Ecto neural progenitor cell (in vitro differentiated cells): ENCODE data around the gene CTTN.
"Not testable (repeated sequence)": the region's sequence is repeated elsewhere in the genome, so short reads cannot be mapped to it uniquely, and the experiment has no call there.

Experiments used
- DNase-seq: peaks from one replicate; pipeline ENCODE4 v3.0.0-alpha.2; 2018; ENCODE audit warnings: low spot score

CTTN gene

GRCh38 chr11:70454197-70454767, 56.0 kb downstream of the CTTN start:
- DNase-seq = no peak

DNA sequence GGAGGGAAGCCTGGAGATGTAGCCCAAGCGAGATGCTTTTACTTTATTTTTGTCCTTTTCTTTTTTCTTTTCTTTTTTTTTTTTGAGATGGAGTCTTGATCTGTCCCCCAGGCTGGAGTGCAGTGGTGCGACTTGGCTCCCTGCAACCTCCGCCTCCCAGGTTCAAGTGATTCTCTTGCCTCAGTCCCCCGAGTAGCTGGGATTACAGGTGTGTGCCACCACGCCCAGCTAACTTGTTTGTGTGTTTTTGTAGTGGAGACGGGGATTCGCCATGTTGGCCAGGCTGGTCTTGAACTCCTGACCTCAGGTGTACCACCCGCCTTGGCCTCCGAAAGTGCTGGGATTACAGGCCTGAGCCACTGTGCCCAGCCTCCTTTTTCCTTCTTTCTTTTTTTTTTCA, 56.5 kb downstream of the CTTN start:
- not testable (repeated sequence) for DNase-seq

GRCh38 chr11:70455354-70455753, 57.0 kb downstream of the CTTN start:
- no peak for DNase-seq

DNA sequence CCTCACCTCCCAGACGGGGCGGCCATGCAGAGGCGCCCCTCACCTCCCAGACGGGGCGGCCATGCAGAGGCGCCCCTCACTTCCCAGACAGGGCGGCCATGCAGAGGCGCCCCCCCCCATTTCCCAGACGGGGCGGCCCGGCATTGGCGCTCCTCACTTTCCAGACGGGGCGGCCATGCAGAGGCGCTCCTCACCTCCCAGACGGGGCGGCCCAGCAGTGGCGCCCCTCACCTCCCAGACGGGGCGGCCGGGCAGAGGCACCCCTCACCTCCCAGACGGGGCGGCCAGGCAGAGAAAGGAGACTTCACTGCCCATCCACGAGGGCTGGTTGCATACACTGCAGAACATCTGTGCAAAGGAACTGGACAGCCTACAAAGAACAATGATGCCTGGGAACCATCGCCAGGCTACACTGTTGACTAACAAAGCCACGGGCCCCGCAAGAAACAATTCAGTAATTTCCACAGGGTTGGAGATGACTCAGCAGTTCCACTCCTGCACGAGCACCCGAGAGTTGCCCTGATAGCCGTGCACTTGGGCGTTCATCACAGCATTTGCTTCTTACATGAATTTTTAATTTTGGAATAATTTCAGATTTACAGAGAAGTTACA, 58.7 kb downstream of the CTTN start:
- DNase-seq = no peak

- DNase-seq = no peak
These were observed 60.4 kb downstream of the CTTN start for GRCh38 chr11:70458736-70459135.

DNA sequence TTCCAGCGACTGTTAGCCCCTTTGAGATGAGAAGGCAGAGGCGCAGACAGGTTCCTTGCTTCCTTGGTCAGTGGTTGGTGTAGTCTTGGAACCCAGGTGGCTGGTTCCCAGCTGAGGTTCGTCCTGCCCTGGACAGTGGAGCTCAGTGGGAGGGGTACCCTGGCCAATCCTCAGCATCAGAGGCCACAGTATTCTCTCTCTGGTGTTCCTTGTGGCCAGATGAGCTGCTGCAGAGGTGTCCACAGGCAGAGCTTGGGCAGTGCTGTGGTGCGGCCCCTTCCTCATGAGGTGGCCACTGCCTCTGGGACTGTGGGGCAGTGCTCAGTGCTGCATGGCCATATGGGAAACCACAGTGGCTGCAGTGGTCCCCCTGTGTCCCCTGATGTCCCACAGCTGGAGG, 61.8 kb downstream of the CTTN start:
- DNase-seq = no peak

DNA sequence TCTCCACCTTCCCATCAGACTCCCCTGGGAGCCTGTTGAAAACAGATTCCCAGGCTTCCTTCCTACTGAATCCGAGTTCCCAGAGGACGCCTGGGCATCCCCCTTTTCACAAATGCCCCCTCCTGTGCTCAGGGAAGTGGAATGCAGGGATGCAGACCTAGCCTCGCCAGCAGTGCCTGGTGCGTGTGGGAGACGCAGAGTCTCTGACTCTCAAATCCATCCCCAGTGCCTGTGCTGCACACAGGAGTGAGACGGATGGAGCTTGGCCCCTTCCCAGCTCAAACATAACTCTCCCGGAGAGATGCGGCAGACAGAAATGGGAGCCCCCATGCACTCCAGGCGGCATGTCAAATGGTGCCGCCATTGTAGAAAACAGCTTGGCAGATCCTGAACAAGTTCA, 62.6 kb downstream of the CTTN start:
- no peak for DNase-seq

GRCh38 chr11:70462818-70463477, 64.6 kb downstream of the CTTN start:
- no peak for DNase-seq

DNA sequence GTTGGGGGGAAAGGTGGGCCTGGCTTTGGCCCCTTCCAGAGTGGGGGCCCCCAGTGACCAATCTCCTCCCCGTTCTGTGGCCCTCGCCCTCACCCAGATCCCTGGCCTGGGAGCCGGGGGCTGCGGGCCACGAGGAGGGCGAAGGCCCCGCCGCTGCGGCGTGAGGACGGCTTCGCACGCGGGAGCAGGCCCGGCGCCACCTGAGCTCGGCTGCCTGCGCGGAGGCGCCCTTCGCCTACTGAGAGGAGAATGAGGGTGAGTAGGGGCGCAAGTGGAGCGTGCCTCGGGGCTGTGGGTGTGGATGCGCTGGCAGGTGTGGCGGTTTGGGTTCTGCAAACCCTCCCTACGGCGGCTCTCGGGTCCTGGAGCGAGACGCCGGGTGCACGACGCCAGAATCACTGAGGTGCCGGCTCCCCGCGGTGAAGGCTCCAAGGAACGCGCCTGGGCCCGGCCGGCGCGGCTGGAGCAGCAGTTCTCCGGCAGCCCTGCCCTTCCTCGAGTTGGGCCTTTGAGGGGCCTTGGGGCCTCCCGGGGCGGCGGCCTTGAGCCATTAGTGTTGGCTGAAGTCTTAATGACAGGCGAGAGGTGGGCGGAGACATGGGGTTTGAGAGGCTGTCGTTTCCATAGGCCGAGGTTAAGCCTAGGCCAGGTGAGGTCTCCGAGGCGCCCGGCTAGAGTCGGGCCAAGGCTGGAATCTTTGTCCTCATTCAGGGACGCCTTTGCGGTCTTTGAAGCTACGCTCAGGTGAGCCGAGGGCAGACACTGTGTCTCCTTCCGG, 65.3 kb downstream of the CTTN start:
- no peak for DNase-seq

DNA sequence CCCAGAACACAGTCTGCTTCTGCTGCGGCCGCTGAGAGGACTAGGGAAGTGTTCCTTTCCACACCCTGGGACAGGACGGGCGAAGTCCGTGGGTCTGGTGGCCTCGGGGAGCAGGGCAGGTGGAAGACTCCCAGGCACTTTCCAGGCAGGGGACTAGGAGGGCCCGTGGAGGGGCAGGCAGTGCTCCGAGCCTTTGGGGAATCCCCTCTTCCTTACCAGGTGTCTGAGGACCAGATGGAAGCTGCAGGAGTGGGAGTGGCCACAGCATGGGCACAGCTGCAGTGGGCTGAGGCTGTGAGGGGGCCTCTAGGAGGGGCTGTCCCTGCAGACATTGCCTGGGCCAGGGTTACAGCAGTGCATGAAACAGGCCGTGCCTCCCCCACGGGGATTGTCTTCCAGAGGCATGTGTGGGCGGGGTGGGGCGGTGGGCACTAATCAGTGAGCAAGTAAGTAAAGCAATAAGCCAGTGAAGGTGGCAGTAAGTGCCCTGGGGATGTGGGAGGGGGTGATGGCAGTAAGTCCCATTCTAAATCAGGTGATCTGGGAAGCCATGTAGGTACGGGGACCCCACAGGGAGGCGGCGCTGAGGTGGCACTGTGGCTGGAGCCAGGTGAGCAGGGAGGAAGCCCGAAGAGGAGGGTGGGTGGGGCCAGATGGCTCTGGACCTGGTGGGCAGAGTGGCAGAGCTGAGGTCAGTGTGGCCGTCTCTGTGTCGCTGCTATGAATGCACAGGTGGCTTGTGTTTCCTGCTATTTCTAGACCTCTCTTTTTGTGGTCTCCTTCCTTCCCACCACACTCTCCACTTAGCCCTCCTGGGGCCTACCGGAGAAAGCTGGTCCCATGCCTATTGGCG, 66.4 kb downstream of the CTTN start:
- no peak for DNase-seq

DNA sequence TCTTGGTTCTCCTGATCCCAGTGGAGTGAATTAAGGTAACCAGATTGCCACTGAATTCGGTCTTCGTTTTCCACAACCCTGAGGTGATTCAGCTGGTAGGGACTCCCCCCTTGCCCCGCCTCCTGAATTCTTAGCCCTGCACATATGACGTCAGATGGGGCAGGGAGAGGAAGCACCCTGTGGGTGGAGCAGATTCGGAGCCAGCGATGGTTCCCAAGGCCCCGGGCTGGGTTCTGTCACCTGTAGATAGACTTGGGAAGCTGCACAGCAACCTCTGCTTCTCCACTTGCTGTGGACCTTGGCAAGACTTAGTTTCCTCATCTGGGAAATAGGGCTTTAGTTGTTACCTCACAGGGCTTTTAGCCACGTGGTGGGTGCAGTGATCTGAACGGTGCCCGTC, 67.8 kb downstream of the CTTN start:
- no peak for DNase-seq

- DNase-seq = no peak
These were observed 68.3 kb downstream of the CTTN start for GRCh38 chr11:70466596-70466995.

DNA sequence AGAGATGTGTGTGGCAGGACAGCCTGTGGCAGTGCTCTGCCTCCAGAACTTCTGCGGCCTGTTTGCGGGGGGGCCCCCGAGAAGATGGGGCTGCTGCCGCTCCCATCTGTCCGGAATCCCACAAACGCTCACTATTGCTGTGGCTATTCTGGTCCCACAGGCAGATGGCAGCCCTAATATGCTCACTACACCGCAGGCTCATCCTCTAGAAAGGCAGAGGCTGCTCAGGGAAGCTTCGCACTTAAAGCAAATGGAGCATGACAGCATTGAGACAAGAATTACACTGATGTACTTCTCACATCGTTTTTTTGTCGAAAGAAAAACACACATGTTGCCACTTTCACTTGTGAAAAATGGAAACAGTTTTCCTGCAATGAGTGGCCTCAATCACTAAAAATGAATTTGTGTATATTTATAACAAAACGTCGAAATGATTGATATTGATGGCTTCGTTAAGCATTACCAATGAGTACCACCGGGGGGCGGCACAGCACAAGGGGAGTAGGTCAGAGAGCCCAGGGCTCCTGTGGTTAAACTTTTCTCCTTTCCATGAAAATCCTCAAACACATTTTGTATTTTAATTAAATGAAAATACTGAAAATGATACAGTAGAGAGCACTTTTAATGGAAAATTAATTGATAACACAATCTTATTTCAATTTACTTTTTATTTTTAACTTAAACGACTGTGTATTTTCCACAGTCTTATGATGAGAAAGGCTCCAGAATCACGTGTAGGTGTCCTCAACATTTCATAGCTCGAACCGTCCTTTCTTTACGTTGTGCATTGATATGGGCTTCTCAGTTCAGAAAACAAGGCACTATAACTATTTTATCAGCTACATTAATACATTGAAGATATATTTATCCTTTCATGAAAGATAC, 69.1 kb downstream of the CTTN start:
- peak; percentile 74 for DNase-seq

GRCh38 chr11:70468256-70469195, 70.2 kb downstream of the CTTN start:
- no peak for DNase-seq

GRCh38 chr11:70470127-70470526, 71.8 kb downstream of the CTTN start:
- DNase-seq = no peak

- peak; percentile 64 for DNase-seq
These were observed 72.9 kb downstream of the CTTN start for GRCh38 chr11:70471254-70471653.

DNA sequence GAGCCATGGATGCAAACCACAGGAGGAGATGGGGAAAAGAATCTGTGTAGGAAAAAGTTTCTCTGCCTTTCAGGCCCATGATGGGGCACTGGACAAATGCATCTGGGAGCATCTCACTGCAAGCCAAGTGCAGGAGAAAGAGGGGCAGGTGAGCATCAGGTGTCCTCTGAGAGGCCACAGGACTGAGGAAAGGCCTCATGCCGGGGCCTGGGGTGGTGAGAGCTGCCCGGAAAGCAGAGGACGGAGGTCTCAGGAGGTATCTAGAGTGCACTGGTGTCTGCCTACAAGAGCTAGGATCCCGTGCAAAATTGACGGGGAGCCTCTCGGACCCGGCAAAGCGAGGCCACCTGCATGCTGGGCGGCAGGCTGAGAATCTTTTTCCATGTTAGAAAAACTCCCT, 73.9 kb downstream of the CTTN start:
- DNase-seq = no peak

DNA sequence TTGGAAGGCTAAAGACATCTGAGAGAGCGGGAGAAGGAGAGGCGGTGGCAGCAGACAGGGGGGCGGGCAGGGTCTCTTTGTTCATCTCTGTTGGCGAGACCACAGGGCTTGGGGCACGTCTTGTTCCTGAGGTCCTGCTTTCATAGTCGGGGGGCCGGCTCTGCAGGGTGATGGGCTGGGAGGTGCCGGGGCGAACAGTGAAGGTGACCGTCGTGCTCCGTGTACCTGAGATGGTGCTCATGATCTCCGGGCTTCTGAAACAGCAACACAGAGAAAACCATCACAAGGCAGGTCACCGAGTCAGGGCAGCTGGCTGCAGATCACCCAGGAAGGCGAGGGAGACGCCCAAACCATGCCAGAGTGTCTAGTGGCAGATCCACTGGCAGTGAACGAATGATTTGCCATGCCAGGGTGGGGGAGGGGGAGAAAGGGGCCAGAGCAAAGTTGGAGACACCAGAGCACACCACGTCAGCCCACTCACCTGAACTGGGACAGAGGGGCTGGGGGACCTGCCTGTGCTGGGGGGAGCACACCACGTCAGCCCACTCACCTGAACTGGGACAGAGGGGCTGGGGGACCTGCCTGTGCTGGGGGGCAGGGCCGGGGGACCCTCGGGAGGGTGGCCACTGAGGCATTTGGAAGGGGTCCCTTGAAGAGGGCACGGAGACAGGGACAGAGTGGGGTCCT, 75.0 kb downstream of the CTTN start:
- DNase-seq = no peak
